GM23338 (cell line): Measurements from ENCODE around the gene RAX2. TPM values are rescaled to one million over a fixed set of nuclear protein-coding genes. Genes with fewer than 3 reads are reported as not detected.
"Not testable (repeated sequence)": the region's sequence is repeated elsewhere in the genome, so short reads cannot be mapped to it uniquely, and the experiment has no call there.

ENCODE experiments used
- ATAC-seq: fragments of 200-7000 bp; cut with Tn5 transposase; 3 replicates; pipeline ENCODE4 v1.9.1; 2020
- DNase-seq: peaks from one replicate; pipeline ENCODE4 v3.0.0-alpha.2; 2015; ENCODE audit warnings: low spot score
- H2AFZ ChIP-seq: fragments of 200-600 bp; sonication (generic); 2 replicates; pipeline ENCODE4 v1.8.0; 2016; ENCODE audit warnings: antibody characterized with exemption, mild to moderate bottlenecking, moderate library complexity
- H3F3A ChIP-seq: fragments of 200-600 bp; sonication (generic); replicated peaks from 2 replicates; pipeline ENCODE4 v1.8.0; 2017; ENCODE audit warnings: antibody characterized with exemption, mixed run types, low read depth
- H3K27ac ChIP-seq: fragments of 200-600 bp; sonication (generic); 2 replicates; pipeline ENCODE4 v1.6.1; 2016; ENCODE audit warnings: low read depth
- H3K27me3 ChIP-seq: fragments of 200-600 bp; sonication (generic); 2 replicates; pipeline ENCODE4 v1.8.0; 2016; ENCODE audit warnings: mild to moderate bottlenecking, mixed run types, moderate library complexity; ENCODE audit not compliant: insufficient read depth
- H3K36me3 ChIP-seq: fragments of 200-600 bp; sonication (generic); 2 replicates; pipeline ENCODE4 v1.8.0; 2016; ENCODE audit warnings: mild to moderate bottlenecking; ENCODE audit not compliant: insufficient read depth
- H3K4me1 ChIP-seq: fragments of 200-600 bp; sonication (generic); 2 replicates; pipeline ENCODE4 v1.8.0; 2016; ENCODE audit warnings: mild to moderate bottlenecking, moderate library complexity; ENCODE audit not compliant: insufficient read depth
- H3K4me2 ChIP-seq: fragments of 200-600 bp; sonication (generic); 2 replicates; pipeline ENCODE4 v1.7.1; 2017; ENCODE audit warnings: mixed run types
- H3K4me3 ChIP-seq: fragments of 200-600 bp; sonication (generic); 2 replicates; pipeline ENCODE4 v1.6.1; 2016; ENCODE audit warnings: mixed run types
- H3K79me2 ChIP-seq: fragments of 200-600 bp; sonication (generic); replicated peaks from 2 replicates; pipeline ENCODE4 v1.8.0; 2017; ENCODE audit warnings: mild to moderate bottlenecking; ENCODE audit not compliant: insufficient read depth
- H3K9me2 ChIP-seq: fragments of 200-600 bp; sonication (generic); 2 replicates; pipeline ENCODE4 v1.8.0; 2017; ENCODE audit not compliant: insufficient read depth
- H4K20me1 ChIP-seq: fragments of 200-600 bp; sonication (generic); replicated peaks from 2 replicates; pipeline ENCODE4 v1.8.0; 2017; ENCODE audit warnings: mild to moderate bottlenecking; ENCODE audit not compliant: insufficient read depth
- H3K27ac Mint-ChIP-seq: 2 replicates; pipeline ENCODE4 v1.8.0; 2020; ENCODE audit warnings: inconsistent platforms, mild to moderate bottlenecking, moderate library complexity, mixed read lengths
- H3K27me3 Mint-ChIP-seq: 3 replicates; pipeline ENCODE4 v1.8.0; 2022; ENCODE audit warnings: low read depth, mild to moderate bottlenecking, moderate library complexity, mixed read lengths, inconsistent platforms; ENCODE audit not compliant: insufficient read depth, poor library complexity
- H3K36me3 Mint-ChIP-seq: 3 replicates; pipeline ENCODE4 v1.8.0; 2021; ENCODE audit warnings: low read depth, mild to moderate bottlenecking, inconsistent platforms, moderate library complexity, mixed read lengths
- H3K4me1 Mint-ChIP-seq: 3 replicates; pipeline ENCODE4 v1.8.0; 2020; ENCODE audit warnings: mild to moderate bottlenecking, inconsistent platforms, mixed read lengths
- H3K4me3 Mint-ChIP-seq: 3 replicates; pipeline ENCODE4 v1.8.0; 2021; ENCODE audit warnings: moderate library complexity, mild to moderate bottlenecking, inconsistent platforms, mixed read lengths
- H3K9me3 Mint-ChIP-seq: 3 replicates; pipeline ENCODE4 v1.8.0; 2020; ENCODE audit warnings: moderate library complexity, mild to moderate bottlenecking, inconsistent platforms, mixed read lengths
- CREB1 ChIP-seq: fragments of 250-450 bp; sonication (Bioruptor Pico); IDR thresholded peaks from 2 replicates; pipeline ENCODE4 v1.5.0; 2020; ENCODE audit warnings: low read depth, mild to moderate bottlenecking, moderate library complexity
- ETS1 ChIP-seq: IDR thresholded peaks from 2 replicates; pipeline ENCODE4 v1.6.1; 2016; ENCODE audit warnings: antibody characterized with exemption
- EZH2 ChIP-seq: fragments of 200-600 bp; sonication (generic); IDR thresholded peaks from one replicate; pipeline ENCODE4 v1.8.0; 2017; ENCODE audit warnings: antibody characterized with exemption, mild to moderate bottlenecking, low read depth; ENCODE audit not compliant: unreplicated experiment
- EZH2phosphoT487 ChIP-seq: fragments of 200-600 bp; sonication (generic); IDR thresholded peaks from one replicate; pipeline ENCODE4 v1.8.1; 2018; ENCODE audit warnings: antibody characterized with exemption; ENCODE audit not compliant: unreplicated experiment
- JUNB ChIP-seq: IDR thresholded peaks from one replicate; pipeline ENCODE4 v1.6.1; 2016; ENCODE audit warnings: antibody characterized with exemption; ENCODE audit not compliant: unreplicated experiment
- NANOG ChIP-seq: IDR thresholded peaks from 2 replicates; pipeline ENCODE4 v1.6.1; 2016; ENCODE audit warnings: antibody characterized with exemption, borderline replicate concordance
- POLR2AphosphoS5 ChIP-seq: IDR thresholded peaks from 2 replicates; pipeline ENCODE4 v1.6.1; 2016; ENCODE audit warnings: antibody characterized with exemption, low read depth
- ZNF114 ChIP-seq: fragments of 250-450 bp; sonication (Bioruptor Pico); IDR thresholded peaks from 2 replicates; pipeline ENCODE4 v1.5.0; 2020; ENCODE audit warnings: mild to moderate bottlenecking, moderate library complexity
- ZNF331 ChIP-seq: fragments of 250-450 bp; sonication (Bioruptor Pico); IDR thresholded peaks from 2 replicates; pipeline ENCODE4 v1.5.0; 2020; ENCODE audit warnings: low read depth, mild to moderate bottlenecking, moderate library complexity
- ZNF462 ChIP-seq: fragments of 250-450 bp; sonication (Bioruptor Pico); IDR thresholded peaks from 2 replicates; pipeline ENCODE4 v1.5.0; 2020; ENCODE audit warnings: mild to moderate bottlenecking, moderate library complexity
- polyA plus RNA-seq: library from polyadenylated mRNA; unstranded; fragments of >200 nt; fragmentation: Nextera tagmentation; extraction: Ambion mirVana; gene quantifications from 2 replicates; pipeline ENCODE4 v1.2.1, GENCODE V29; 2016
- total RNA-seq: library from RNA; depleted of rRNA; stranded (reverse); fragments of >200 nt; shearing (Covaris generic); gene quantifications from 2 replicates; pipeline ENCODE4 v1.2.3, GENCODE V29; 2014

The RAX2 gene
- total and polyA plus RNA-seq, 2 experiments from 2014 or later = 0.13 TPM; not detected in 1

- not testable (repeated sequence) for H3K27me3 ChIP-seq, DNase-seq, H3K4me3 ChIP-seq, H3K36me3 Mint-ChIP-seq, H3K9me2 ChIP-seq, H3F3A ChIP-seq, H3K9me3 Mint-ChIP-seq, H3K4me1 Mint-ChIP-seq, H3K36me3 ChIP-seq, H3K4me3 Mint-ChIP-seq, H3K27ac ChIP-seq, H3K4me1 ChIP-seq, ATAC-seq, H3K27ac Mint-ChIP-seq, H4K20me1 ChIP-seq, H2AFZ ChIP-seq, H3K4me2 ChIP-seq
- peaks cover 16% of the 10 kb centered on the region for H3K79me2 ChIP-seq
- H3K27me3 Mint-ChIP-seq = peaks cover 11% of the 10 kb centered on the region
These were observed 13.7 kb downstream of the RAX2 start for GRCh38 chr19:3758297-3758696.

- H4K20me1 ChIP-seq, H3K27ac ChIP-seq, H3K27ac Mint-ChIP-seq, H3K9me3 Mint-ChIP-seq, H3F3A ChIP-seq, H3K4me2 ChIP-seq, H3K4me3 Mint-ChIP-seq, H3K4me1 Mint-ChIP-seq, H3K9me2 ChIP-seq, H3K36me3 ChIP-seq, H3K27me3 Mint-ChIP-seq, H3K27me3 ChIP-seq, H2AFZ ChIP-seq, DNase-seq, H3K4me3 ChIP-seq, H3K36me3 Mint-ChIP-seq, ATAC-seq, H3K4me1 ChIP-seq: not testable (repeated sequence)
- peaks cover 14% of the 10 kb centered on the region; the same call in 1 of the 2 replicates for H3K79me2 ChIP-seq
These were observed 14.3 kb downstream of the RAX2 start for GRCh38 chr19:3757705-3758104.

- H3K79me2 ChIP-seq = no peaks in the 10 kb centered on the region
- no peaks in the 10 kb centered on the region for H3K36me3 ChIP-seq
- ATAC-seq = no peak
- TF ChIP-seq NANOG (no peak), ZNF114 (CRISPR knock-in tag) (no peak), EZH2 (no peak), ETS1 (no peak), EZH2phosphoT487 (no peak), ZNF462 (CRISPR knock-in tag) (no peak), JUNB (no peak), POLR2AphosphoS5 (no peak), ZNF331 (no peak), CREB1 (CRISPR knock-in tag) (no peak)
These were observed 18.2 kb downstream of the RAX2 start for GRCh38 chr19:3753631-3754410.

More at GRCh38 chr19:3753631-3754410, 18.2 kb downstream of the RAX2 start:
- no peaks in the 10 kb centered on the region for H4K20me1 ChIP-seq
- H2AFZ ChIP-seq = no peak overlapping the region
- H3K27me3 Mint-ChIP-seq = peaks cover 1% of the 10 kb centered on the region
- no peak for DNase-seq
- no peak overlapping the region for H3K4me3 Mint-ChIP-seq
- no peak overlapping the region for H3K27ac Mint-ChIP-seq
- H3K27ac ChIP-seq = no peak overlapping the region
- H3K4me1 ChIP-seq = no peaks in the 10 kb centered on the region
- no peak overlapping the region for H3K4me2 ChIP-seq
- H3K36me3 Mint-ChIP-seq = peaks cover 18% of the 10 kb centered on the region
- no peaks in the 10 kb centered on the region for H3K9me2 ChIP-seq
- no peaks in the 10 kb centered on the region for H3K27me3 ChIP-seq
- H3K9me3 Mint-ChIP-seq = no peaks in the 10 kb centered on the region
- H3F3A ChIP-seq = no peaks in the 10 kb centered on the region
- H3K4me3 ChIP-seq = no peak overlapping the region
- no peaks in the 10 kb centered on the region for H3K4me1 Mint-ChIP-seq
